CD14-positive monocyte (primary cell): ENCODE results near the gene OLFM3. TPM values are rescaled to one million over a fixed set of nuclear protein-coding genes. Genes with fewer than 3 reads are reported as not detected.

Experiments
- DNase-seq, 3 donors: peaks; one replicate each; pipeline ENCODE4 v3.0.0-alpha.2; 2011 to 2022
- H2AFZ ChIP-seq: 2 replicates; pipeline ENCODE4 v1.6.0; 2012; ENCODE audit warnings: mild to moderate bottlenecking, low read depth, low read length, inconsistent platforms; ENCODE audit not compliant: insufficient read depth, poor library complexity, severe bottlenecking
- H3K27ac ChIP-seq, 2 donors: 1 replicate in 1 of 2; 2 replicates in 1 of 2; pipeline ENCODE4 v1.5.1; 2012 to 2013; ENCODE audit warnings: low read length in 2 of 2, control low read depth in 1 of 2, inconsistent platforms in 1 of 2, low read depth in 1 of 2, mild to moderate bottlenecking in 1 of 2
- H3K27me3 ChIP-seq, 2 donors: one replicate each; pipeline versions ENCODE4 v1.6.0 to v1.6.1; 2011 to 2013; ENCODE audit warnings: low read length in 2 of 2; ENCODE audit not compliant: control insufficient read depth in 2 of 2, insufficient read depth in 2 of 2
- H3K36me3 ChIP-seq, 2 donors: replicated peaks in 1 of 2; 1 replicate in 1 of 2; 2 replicates in 1 of 2; pipeline versions ENCODE4 v1.5.1 to v1.6.1; 2012 to 2013; ENCODE audit warnings: low read length in 2 of 2, control low read depth in 1 of 2, inconsistent platforms in 1 of 2, mild to moderate bottlenecking in 1 of 2; ENCODE audit not compliant: insufficient read depth in 2 of 2, control insufficient read depth in 1 of 2
- H3K4me1 ChIP-seq, 2 donors: 1 replicate in 1 of 2; 2 replicates in 1 of 2; pipeline versions ENCODE4 v1.5.1 to v1.6.1; 2012 to 2013; ENCODE audit warnings: low read length in 2 of 2, control low read depth in 1 of 2, inconsistent platforms in 1 of 2, mild to moderate bottlenecking in 1 of 2, moderate library complexity in 1 of 2; ENCODE audit not compliant: insufficient read depth in 2 of 2, control insufficient read depth in 1 of 2
- H3K4me2 ChIP-seq: replicated peaks from 2 replicates; pipeline ENCODE3; 2012; ENCODE audit warnings: low read length, moderate library complexity, mild to moderate bottlenecking; ENCODE audit not compliant: poor library complexity, severe bottlenecking; ENCODE audit errors: extremely low read depth
- H3K4me3 ChIP-seq, 3 experiments: fragments of 200-600 bp in 1 of 3; sonication (generic) in 1 of 3; replicated peaks in 1 of 3; 1 replicate in 2 of 3; 2 replicates in 1 of 3; pipeline ENCODE4 v1.5.1; 2011 to 2013; ENCODE audit warnings: low read length in 3 of 3, mild to moderate bottlenecking in 3 of 3, control low read depth in 2 of 3, low read depth in 2 of 3, inconsistent platforms in 1 of 3, moderate library complexity in 1 of 3
- H3K79me2 ChIP-seq: 2 replicates; pipeline ENCODE4 v1.6.0; 2012; ENCODE audit warnings: mild to moderate bottlenecking, control low read depth, inconsistent platforms, low read length, moderate library complexity; ENCODE audit not compliant: insufficient read depth
- H3K9ac ChIP-seq: 2 replicates; pipeline ENCODE4 v1.6.0; 2017; ENCODE audit warnings: low read length, mild to moderate bottlenecking; ENCODE audit not compliant: insufficient read depth, poor library complexity, severe bottlenecking
- H3K9me3 ChIP-seq, 2 donors: replicated peaks in 1 of 2; 1 replicate in 1 of 2; 2 replicates in 1 of 2; pipeline versions ENCODE4 v1.5.1 to v1.6.1; 2012 to 2013; ENCODE audit warnings: low read length in 2 of 2, control low read depth in 1 of 2; ENCODE audit not compliant: control insufficient read depth in 1 of 2, insufficient read depth in 1 of 2
- H4K20me1 ChIP-seq: 2 replicates; pipeline ENCODE4 v1.6.0; 2012; ENCODE audit warnings: mild to moderate bottlenecking, low read length, control low read depth, moderate library complexity; ENCODE audit not compliant: insufficient read depth
- H3K27ac Mint-ChIP-seq, 7 donors: one replicate each; pipeline ENCODE4 v1.8.0; 2020; ENCODE audit warnings: mild to moderate bottlenecking in 7 of 7, mixed read lengths in 7 of 7, moderate library complexity in 6 of 7, inconsistent platforms in 2 of 7
- H3K27me3 Mint-ChIP-seq, 3 donors: one replicate each; pipeline ENCODE4 v1.8.0; 2021 to 2022; ENCODE audit warnings: low read depth in 3 of 3, mild to moderate bottlenecking in 3 of 3, mixed read lengths in 3 of 3, moderate library complexity in 3 of 3, inconsistent platforms in 1 of 3
- H3K36me3 Mint-ChIP-seq, 2 donors: one replicate each; pipeline ENCODE4 v1.8.0; 2020; ENCODE audit warnings: mixed read lengths in 2 of 2, inconsistent platforms in 1 of 2, mild to moderate bottlenecking in 1 of 2
- H3K4me1 Mint-ChIP-seq: one replicate; pipeline ENCODE4 v1.8.0; 2020; ENCODE audit warnings: mild to moderate bottlenecking, mixed read lengths
- H3K4me3 Mint-ChIP-seq, 2 donors: one replicate each; pipeline ENCODE4 v1.8.0; 2020; ENCODE audit warnings: mild to moderate bottlenecking in 2 of 2, mixed read lengths in 2 of 2, moderate library complexity in 1 of 2
- H3K9me3 Mint-ChIP-seq, 7 donors: one replicate each; pipeline ENCODE4 v1.8.0; 2020 to 2022; ENCODE audit warnings: mixed read lengths in 7 of 7, mild to moderate bottlenecking in 6 of 7, moderate library complexity in 6 of 7, inconsistent platforms in 2 of 7
- WGBS: methylation state at CpG from one replicate; pipeline ENCODE4 v1.1.5; 2013; ENCODE audit warnings: missing lambda C conversion rate; ENCODE audit not compliant: insufficient coverage; 5-methylcytosine and 5-hydroxymethylcytosine counted together
- intact Hi-C, 2 donors: fragments of 100-400 bp; cut with micrococcal nuclease; formaldehyde crosslinking; loops; one replicate each; pipeline versions ENCODE4 v1.15.0 to v1.15.1; 2023
- polyA plus RNA-seq, 3 donors: library from polyadenylated mRNA; depleted of rRNA in 1 of 3; unstranded in 2 of 3; stranded (reverse) in 1 of 3; fragments of 300-500 nt in 2 of 3; fragments of >200 nt in 1 of 3; fragmentation: Illumina TruSeq in 2 of 3; gene quantifications; 1 replicate in 2 of 3; 2 replicates in 1 of 3; pipeline ENCODE4 v1.2.3, GENCODE V29; 2012 to 2021
- TF ChIP-seq, protein P1 (sequence below): fragments of 200-600 bp; IDR thresholded peaks from one replicate; pipeline ENCODE4 v1.8.0; 2022; ENCODE audit warnings: antibody characterized with exemption, mild to moderate bottlenecking

The OLFM3 gene
- polyA plus RNA-seq, 3 donors: not detected

DNA sequence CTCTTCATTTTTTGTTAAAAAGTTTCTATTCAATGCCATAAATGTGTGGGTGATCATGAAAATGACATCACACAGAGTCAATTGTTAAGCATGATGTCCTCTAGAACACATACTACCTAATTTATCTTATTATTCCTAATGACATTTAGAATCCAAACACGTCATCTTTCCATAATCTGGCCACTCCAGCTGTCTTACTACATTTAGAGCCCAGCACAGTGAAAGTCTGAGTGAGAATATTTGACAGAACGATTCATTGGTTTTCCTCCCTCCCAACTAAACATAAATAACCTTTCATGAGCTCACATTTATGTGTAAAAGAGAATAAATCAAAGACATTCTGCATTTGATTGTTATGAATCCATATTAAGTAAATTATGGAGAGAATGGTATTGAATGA is 160.7 kb downstream of the OLFM3 start:
- Histone ChIP-seq H3K27me3 (no peaks in the 10 kb centered on the region), H3K9me3 (no peaks in the 10 kb centered on the region), H3K36me3 (no peaks in the 10 kb centered on the region), H3K9ac (no peak overlapping the region), H3K27ac (no peak overlapping the region), H4K20me1 (no peaks in the 10 kb centered on the region), H3K4me3 (no peak overlapping the region), H3K4me2 (no peak overlapping the region), H3K4me1 (no peaks in the 10 kb centered on the region), H2AFZ (no peak overlapping the region), H3K79me2 (no peaks in the 10 kb centered on the region)
- no peaks in the 10 kb centered on the region for H3K4me1 Mint-ChIP-seq
- H3K36me3 Mint-ChIP-seq: no peaks in the 10 kb centered on the region
- no peak overlapping the region for H3K27ac Mint-ChIP-seq
- DNase-seq: no peak
- intact Hi-C loops: no loop called here
- no peaks in the 10 kb centered on the region for H3K27me3 Mint-ChIP-seq
- peaks cover 0 to 4% (median 0%) of the 10 kb centered on the region in 7 donors for H3K9me3 Mint-ChIP-seq
- TF ChIP-seq, protein P1, sequence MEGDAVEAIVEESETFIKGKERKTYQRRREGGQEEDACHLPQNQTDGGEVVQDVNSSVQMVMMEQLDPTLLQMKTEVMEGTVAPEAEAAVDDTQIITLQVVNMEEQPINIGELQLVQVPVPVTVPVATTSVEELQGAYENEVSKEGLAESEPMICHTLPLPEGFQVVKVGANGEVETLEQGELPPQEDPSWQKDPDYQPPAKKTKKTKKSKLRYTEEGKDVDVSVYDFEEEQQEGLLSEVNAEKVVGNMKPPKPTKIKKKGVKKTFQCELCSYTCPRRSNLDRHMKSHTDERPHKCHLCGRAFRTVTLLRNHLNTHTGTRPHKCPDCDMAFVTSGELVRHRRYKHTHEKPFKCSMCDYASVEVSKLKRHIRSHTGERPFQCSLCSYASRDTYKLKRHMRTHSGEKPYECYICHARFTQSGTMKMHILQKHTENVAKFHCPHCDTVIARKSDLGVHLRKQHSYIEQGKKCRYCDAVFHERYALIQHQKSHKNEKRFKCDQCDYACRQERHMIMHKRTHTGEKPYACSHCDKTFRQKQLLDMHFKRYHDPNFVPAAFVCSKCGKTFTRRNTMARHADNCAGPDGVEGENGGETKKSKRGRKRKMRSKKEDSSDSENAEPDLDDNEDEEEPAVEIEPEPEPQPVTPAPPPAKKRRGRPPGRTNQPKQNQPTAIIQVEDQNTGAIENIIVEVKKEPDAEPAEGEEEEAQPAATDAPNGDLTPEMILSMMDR: no peak
- H3K4me3 Mint-ChIP-seq: no peak overlapping the region
- no CpG with 5 or more reads among the region's 2 CpGs for whole genome bisulfite sequencing

DNA sequence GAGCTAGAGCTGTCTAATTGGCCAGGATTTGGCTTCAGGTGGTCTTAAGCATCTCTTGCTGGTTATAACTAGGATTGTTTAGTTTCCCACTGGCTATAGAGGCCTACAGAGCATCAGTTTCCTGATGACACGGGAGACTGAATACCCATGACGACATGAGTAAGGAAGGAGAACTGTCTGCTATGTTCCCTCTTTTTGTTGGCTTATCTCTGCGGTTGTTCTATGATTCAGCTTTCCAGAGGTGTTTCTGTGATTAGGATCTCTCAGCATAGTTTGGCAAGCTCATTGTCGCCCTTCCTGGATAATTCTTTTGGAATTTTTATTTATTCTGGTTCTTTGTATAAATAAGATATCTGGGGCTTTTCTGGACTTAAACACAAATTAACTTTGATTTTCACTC is 163.4 kb downstream of the OLFM3 start:
- Histone ChIP-seq H3K4me2 (no peak overlapping the region), H3K9me3 (no peaks in the 10 kb centered on the region), H2AFZ (no peak overlapping the region), H3K4me3 (no peak overlapping the region), H3K4me1 (no peaks in the 10 kb centered on the region), H4K20me1 (no peaks in the 10 kb centered on the region), H3K9ac (no peak overlapping the region), H3K27ac (no peak overlapping the region), H3K27me3 (no peaks in the 10 kb centered on the region), H3K36me3 (no peaks in the 10 kb centered on the region), H3K79me2 (no peaks in the 10 kb centered on the region)
- H3K36me3 Mint-ChIP-seq: no peaks in the 10 kb centered on the region
- TF ChIP-seq, protein P1: no peak
- DNase-seq: no peak
- H3K27me3 Mint-ChIP-seq: no peaks in the 10 kb centered on the region
- peaks cover 0 to 5% (median 2%) of the 10 kb centered on the region in 7 donors for H3K9me3 Mint-ChIP-seq
- intact Hi-C loops: no loop called here
- H3K4me3 Mint-ChIP-seq: no peak overlapping the region
- WGBS: 40% methylated on average over 2 of the region's 4 CpGs
- no peak overlapping the region for H3K27ac Mint-ChIP-seq
- H3K4me1 Mint-ChIP-seq: no peaks in the 10 kb centered on the region
